Stimulated activated CD4-positive, alpha-beta T cell treated with anti-CD3 and anti-CD28 coated beads, Interleukin-12 subunit alpha, Interleukin-12 subunit beta, amount 100 ng/mL, for 48 hours (primary cell): ENCODE results near the gene RAB3A.

ENCODE experiments used
- DNase-seq, 3 donors: peaks; one replicate each; pipeline ENCODE4 v3.0.0-alpha.2; 2020; ENCODE audit warnings: low read depth in 2 of 3, low spot score in 1 of 3

The RAB3A gene

DNA sequence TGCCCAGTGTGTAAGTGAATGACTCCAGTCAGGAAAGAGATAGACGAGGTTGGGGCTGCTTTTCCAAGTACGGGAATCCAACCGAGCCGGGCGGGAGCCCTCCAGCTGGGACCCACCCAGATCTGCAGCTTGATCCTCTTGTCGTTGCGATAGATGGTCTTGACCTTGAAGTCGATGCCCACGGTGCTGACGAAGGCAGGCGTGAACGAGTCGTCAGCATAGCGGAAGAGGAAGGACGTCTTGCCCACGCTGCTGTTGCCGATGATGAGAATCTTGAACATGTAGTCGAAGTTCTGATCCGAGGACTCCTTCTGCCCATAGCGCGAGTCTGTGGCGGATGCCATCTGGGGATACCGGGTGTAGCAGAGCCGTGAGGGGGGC lies 1.5 kb downstream of the RAB3A start:
- no peak for DNase-seq

DNA sequence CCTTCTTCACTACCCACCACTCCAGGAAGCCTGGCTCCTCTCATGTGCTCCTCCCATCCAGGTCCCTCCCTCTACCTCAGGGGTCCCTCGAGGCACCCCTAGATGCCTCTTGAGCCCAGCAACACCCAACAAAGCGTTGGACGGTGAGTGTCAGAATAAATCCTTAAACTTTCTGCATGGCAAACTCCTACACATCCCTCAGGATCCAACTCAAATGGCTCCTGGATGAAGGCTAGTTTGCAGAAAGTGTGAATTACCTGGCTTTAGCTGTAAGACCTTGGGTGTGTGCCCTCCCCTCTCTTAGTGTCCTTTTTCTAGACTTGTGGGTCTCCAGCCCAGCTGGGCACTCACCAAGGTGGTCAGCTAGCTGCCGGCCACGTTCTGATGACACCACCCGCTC lies 5.5 kb downstream of the RAB3A start:
- no peak for DNase-seq

DNA sequence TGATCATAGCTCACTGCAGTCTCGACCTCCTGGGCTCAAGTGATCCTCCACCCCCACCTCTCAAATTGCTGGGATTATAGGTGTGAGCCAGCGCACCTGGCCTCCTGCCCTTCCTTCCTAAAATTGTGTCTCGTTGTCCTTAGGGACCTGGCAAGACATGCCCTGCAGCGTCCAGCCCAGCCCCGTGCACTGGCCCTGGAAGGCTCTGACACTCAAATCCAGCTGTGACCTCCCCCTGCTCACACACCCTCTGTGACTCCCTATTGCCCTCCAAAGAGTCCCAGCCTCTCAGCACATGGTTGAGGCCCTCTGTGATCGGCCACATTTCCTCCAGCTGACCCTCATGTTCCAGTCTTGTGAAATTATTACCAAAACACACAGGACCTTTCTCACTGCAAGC lies 5.9 kb downstream of the RAB3A start:
- no peak for DNase-seq

DNA sequence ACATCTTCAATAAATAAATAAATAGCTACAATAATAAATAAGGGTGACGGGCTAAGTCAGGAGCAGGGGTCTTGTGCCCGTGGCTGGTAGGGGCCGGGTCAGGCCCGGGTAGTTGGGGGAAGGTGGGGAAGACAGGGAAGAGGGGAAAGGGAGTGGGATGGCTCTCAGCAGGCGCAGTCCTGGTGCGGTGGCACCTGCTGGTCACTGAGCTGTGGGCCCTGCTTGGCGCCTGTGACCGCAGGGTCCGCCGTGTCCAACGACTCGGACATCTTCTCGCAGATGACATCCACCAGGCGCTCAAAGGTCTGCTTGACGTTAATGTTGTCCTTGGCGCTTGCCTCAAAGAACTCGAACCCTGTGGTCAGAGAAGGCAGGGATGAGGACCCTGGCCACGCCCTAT lies 6.5 kb downstream of the RAB3A start:
- no peak for DNase-seq

DNA sequence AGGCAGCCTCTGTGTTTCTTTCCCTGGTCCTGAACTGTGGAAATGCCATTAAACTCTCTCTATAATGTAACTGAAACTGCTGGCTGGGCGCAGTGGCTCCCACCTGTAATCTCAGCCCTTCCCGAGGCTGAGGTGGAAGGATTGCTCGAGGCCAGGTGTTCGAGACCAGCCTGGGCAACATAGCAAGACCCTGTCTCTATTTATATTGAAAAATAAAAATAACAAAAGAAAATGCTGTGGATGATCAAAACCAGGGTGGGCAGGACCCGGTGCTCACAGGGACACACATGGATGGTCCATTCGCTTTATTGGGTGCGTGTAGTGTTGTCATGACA lies 7.4 kb downstream of the RAB3A start:
- DNase-seq = no peak

DNA sequence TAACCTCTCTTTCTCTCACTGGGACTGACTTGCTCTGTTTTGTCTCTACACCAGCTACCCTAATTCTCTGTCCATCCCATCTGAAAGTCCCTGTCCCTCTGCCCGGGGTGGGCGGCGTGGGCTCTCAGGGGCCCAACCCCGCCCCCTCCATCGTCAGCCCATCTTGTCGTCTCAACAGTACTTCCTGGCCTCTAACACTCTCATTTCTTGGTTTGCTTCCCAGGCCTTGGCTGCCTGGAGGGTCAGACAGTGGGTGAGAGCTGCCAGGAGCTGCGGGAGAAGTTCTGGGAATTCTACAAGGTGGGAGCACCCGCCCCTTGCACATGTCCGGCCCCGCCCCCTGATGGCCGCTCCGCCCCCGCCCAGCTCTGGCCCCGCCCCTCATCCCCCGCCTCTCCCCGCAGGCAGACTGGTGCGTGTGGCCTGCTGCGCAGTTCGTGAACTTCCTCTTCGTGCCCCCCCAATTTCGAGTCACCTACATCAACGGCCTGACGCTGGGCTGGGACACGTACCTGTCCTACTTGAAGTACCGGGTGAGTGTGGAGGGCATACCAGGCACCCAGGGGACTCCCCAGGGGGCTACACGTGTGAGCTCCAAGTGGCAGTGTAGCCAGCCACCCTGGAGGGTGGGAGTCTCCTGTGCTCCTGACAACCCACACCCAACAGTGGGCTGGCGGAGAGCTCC lies 9.1 kb downstream of the RAB3A start:
- peak in 1 of 3 donors; percentile 28 for DNase-seq

DNA sequence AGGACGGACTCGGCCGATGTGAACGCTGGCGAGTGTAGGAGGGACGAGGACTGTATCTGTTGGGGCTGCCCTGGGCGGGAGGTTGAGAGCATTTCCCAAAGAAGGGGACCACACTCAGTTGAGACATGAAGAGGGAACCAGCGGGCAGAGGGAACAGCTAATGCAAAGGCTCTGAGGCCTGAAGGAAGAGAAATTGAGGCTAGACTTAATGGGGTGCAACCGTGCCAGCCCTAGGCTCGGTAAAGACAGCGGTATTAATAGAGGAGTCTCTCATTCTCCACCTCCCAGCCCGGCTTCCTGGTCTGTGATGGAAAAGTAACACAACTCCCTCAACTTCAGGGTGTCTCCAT lies 9.7 kb downstream of the RAB3A start:
- DNase-seq = no peak

DNA sequence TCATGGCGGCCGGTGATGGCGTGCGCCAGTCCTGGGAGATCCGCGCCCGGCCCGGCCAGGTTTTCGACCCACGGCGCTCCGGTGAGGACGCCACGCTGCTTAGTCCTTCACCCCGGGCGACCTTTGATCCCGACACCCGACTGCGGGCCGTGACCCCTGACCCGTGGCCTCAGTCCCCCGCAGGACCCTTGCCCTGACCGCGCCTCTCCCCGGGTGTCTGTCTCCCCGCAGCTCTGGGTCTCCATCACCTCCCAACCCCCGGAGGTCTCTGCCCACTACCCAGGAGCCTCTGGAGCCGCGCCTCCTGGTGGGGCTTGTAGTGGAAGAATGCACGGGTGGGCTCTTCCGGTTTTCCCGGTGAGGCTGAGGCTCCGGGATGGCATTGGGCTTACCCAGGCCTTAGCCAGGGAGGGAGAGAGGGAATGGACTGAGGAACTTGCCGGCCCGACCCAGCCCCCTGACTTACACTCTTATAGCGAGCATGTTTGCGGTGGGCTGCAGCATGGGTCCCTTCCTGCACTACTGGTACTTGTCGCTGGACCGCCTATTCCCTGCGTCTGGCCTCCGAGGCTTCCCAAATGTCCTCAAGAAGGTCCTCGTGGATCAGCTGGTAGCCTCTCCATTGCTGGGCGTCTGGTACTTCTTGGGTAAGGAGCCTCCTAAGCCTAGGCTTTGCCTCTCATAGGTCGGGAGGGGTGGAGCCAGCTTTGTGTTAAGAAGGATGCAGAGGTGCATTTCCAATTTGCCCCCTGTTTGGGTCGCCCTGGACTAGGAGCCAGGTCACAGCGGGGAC lies 10.3 kb downstream of the RAB3A start:
- no peak for DNase-seq

DNA sequence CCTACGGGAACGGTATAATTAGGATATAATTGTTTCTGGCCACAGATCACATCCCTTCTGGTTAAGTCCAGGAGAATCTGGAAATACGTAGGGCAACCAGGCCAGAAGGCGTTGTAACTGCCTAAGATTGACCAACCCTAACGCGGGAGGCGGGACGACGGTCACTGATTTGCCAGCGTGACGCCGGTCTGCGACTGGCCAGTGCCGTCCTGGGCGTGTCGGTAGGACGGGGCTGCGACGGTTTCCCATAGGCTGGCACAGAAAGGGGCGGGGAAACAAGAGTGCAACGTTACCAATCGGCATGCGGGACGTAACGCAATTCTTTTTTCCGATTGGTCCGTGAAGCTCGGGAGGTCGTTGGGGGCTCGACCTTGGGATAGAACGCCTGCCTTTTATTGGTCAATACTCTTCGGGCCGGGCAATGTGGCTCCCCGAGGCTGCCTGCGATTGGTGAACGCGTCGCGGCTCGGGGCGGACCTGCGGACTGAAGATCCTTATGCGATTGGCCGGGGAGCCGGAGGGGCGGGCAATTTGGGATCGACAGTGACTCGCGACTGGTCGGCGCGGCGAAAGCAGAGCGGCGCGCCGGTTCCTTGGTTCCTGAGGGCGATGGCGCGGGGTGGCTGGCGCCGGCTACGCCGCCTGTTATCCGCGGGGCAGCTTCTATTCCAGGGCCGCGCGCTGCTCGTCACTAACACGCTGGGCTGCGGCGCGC lies 11.0 kb downstream of the RAB3A start, which contains the start of gene MPV17L2:
Gene MPV17L2 (plus strand): TSS at position 546 of the 715 bp plus-strand sequence. CDS start 64 bp downstream, at position 610.
- peak; percentile 94 to 97 (median 97) for DNase-seq

DNA sequence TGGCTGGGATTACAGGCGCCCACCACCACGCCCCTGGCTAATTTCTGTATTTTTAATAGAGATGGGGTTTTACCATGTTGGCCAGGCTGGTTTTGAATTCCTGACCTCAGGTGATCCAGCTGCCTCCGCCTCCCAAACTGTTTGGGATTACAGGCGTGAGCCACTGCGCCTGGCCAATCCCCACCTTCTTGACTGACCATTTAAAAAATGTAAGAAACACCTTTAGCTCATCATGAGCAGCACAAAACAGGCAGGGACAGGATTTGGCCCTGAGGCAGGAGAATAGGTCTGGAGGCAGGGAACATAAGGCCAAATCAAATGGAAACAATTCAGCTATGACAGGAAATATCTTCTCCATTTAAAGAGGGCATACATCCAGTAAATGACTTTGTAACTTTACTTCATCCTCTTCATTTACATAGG lies 12.2 kb downstream of the RAB3A start:
- no peak for DNase-seq

DNA sequence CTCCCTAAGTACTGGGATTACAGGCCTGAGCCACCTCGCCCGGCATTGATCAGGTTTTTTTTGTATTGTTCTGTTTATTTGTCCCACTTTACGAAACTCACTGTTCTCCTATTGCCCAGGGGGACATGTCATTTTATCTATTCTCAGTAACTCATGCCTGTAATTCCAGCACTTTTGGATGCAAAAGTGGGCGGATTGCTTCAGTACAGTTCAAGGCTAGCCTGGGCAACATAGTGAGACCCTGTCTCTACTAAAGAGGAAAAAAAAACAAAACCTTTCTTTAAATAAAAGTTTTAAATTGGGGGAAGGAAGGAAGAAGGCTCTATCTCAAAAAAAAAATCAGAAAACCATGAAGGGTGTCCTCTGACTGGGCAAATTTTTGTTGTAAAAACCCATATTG lies 13.6 kb downstream of the RAB3A start:
- no peak for DNase-seq

DNA sequence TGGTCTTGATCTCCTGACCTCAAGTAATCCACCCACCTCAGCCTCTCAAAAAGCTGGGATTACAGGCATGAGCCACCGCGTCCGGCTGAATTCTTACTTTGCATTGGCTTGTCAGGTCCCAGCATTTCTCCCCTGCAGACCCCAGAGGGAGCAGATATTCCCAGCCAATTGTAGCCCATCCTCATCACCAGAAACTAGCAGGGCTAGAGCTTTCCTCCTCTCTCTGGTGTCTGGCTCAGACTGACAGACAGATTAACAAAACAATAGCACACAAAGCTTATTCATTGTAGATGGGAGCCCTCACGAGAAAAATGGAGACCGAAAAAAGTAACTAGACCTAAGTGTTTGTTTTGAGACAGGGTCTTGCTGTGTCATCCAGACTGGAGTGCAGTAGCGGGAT lies 18.3 kb downstream of the RAB3A start:
- DNase-seq = no peak

DNA sequence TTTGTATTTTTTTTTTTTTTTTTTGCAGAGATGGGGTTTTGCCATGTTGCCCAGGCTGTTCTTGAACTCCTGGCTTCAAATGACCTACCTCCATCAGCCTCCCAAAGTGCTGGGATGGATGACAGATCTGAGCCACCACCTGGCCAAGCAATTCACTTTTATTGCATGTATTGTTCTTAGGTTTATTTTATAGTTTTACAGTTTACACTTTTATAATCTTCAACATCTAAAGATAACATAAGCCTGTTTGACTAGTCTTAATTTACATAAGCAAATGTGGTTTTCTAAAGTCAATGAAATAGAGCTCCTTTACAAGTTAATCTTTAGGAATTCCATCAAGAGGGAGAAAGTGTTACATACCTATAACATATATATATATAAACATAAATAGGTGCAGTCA lies 20.3 kb downstream of the RAB3A start:
- DNase-seq = no peak

DNA sequence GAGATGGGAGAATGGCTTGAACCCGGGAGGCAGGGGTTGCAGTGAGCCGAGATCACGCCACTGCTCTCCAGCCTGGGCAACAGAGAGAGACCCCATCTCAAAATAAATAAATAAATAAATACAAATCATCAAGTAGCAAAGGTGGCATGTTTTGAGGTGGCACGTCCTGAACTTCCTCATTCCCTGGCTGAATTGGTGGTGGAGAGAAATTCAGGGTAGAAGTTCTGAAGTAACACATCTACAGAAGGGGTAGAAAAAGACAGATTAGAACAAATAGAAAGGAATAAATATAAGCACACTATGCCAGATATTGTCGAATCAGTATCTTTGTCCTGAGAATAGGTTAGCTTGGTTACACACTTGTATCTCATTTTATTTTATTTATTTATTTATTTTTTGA lies 23.9 kb downstream of the RAB3A start:
- no peak for DNase-seq

DNA sequence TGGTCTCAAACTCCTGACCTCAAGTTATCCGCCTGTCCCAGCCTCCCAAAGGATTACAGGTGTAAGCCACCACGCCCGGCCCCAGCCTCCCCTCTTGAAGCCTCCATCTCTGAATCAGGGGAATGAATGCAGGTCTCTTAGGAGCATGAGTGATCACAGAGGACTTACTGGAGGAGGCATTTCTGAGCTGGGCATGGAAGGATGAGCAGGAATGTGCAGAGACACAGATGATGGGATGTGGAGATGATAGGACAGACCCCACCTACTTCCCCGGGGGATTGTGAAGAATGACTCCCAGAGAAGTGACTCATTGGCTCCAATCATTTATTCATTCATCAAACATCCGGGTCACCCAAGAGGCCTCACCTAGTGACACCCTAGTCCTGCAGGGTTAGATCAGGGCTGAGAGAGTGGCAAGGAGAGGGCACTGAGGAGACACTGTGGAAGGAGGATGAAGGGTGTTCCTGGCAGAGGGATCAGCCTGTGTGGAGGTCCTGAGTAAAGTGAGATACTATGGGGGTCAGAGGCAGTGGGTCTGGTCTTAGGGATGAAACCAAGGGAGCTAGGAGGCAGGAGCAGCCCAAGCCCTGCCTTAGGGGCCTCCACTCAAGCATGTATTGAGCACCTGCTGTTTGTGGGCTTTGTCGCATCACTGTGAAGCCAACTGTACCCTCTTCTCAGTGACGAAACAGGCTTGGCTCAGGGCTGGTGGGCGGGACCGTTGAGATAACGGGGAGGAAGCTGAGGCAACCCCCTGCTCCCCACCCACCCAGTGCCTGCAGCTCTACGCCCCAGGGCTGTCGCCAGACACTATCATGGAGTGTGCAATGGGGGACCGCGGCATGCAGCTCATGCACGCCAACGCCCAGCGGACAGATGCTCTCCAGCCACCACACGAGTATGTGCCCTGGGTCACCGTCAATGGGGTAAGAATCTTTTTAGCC lies 27.2 kb downstream of the RAB3A start:
- no peak for DNase-seq

DNA sequence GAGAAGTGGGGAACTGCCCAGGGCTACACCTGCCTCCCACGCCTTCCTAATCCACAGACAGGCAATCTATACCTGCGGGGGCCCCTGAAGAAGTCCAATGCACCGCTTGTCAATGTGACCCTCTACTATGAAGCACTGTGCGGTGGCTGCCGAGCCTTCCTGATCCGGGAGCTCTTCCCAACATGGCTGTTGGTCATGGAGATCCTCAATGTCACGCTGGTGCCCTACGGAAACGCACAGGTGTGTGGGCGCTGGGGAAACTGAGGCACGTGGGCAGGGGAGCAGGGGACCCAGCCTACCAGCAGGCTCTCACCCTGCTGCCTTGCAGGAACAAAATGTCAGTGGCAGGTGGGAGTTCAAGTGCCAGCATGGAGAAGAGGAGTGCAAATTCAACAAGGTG lies 28.9 kb downstream of the RAB3A start:
- no peak for DNase-seq

DNA sequence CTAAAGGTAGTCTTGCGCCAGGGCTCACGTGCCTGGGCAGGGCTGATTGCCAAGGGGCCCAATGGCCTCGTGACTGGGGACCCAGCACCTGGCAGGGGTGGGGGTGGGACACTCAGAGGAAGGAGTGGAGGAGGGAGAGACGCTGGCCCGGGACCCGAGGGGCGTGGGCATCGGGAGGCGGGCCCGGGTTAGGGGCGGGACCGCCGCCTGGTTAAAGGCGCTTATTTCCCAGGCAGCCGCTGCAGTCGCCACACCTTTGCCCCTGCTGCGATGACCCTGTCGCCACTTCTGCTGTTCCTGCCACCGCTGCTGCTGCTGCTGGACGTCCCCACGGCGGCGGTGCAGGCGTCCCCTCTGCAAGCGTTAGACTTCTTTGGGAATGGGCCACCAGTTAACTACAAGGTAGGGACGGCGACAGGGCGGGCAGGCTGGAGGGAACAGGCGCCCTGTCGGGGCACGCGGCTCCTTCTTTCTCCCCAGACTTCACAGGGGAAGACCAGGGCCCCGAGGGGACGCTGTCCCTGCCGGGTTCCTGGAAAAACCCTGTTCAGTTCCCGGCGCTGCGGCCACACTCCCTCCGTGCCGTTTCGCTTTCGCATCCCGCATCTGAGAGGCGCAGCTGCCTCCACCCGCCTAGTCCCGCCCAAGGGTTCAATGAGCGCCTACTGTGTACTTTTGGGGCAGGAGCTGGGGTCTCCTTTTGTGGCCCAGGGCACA lies 30.1 kb downstream of the RAB3A start, which contains the start of gene IFI30:
Gene IFI30 (plus strand): TSS at position 242 of the 717 bp plus-strand sequence. CDS start 29 bp downstream, at position 271.
- DNase-seq = peak in 1 of 3 donors; percentile 53

DNA sequence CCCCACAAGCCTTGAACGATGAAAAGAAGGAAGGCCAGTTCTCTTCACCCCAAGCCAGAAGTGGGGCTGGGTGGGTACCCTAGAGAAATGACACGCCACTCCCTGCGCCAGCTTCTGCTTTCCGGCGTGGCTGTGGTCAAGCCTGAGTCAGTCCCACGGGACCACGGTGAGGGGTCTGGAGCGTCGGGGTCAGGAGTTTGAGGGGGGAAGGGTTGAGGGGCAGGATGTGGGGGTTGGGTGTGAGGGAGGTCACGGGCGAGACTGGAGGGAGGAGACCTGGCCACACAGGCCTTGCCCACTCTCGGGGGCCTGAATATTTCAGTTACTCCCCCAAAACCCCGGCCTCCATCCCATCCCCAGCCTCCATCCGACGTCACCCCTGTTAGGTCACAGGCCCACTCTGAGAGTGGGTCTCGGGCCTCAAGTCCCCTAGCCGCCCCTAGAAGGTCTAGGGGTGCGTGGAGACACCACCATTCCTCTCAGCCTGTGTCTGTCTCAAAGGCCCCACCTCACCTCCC lies 30.7 kb downstream of the RAB3A start:
- DNase-seq = no peak

DNA sequence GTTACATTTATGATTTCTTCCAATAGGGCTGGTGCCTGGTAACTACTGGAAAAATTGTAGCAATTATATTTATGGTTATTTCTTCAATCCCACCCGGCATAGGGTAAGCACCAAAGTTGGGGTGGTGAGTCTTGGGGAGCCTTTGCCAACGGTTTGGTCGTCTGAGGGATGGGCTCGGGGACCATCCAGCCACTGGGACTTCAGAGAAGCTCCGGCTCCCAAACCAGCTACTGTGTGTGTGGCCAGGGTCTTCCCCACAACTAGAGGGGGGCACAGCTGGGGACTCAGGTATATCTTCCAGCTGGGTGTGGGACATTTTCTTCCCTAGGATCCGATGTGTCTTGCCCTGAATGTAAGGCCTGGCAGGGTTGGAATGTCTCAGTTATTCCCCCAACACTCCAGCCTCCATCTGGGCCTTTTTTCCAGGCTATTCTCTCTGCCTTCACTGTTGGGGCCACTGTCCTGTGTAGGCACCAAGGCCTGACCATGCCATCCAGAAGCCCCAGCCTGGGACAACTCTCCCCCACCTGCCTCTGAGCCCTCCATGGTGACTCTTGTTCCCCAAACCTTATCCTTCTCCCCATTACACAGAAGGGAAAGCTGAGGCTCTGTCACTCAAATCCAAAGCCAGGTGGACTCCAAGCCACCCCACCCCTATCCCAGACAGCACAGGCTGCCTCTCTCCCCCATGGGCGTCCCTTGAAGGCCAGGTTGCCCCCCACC lies 31.4 kb downstream of the RAB3A start:
- no peak for DNase-seq
